Stimulated activated CD4-positive, alpha-beta T cell treated with anti-CD3 and anti-CD28 coated beads, Interleukin-1b, Interleukin-23, amount 100 ng/mL, for 24 hours (primary cell): ENCODE measurements around the gene AOC2.
"Not testable (repeated sequence)": the region's sequence is repeated elsewhere in the genome, so short reads cannot be mapped to it uniquely, and the experiment has no call there.

ENCODE experiments used
- DNase-seq, 4 experiments: peaks; one replicate each; pipeline ENCODE4 v3.0.0-alpha.2; 2020; ENCODE audit warnings: low read depth in 4 of 4, low spot score in 1 of 4

Gene AOC2

GRCh38 chr17:42853004-42853403 is 8.6 kb downstream of the AOC2 start:
- DNase-seq, result no peak

GRCh38 chr17:42853597-42853967 is 9.2 kb downstream of the AOC2 start:
- DNase-seq, result no peak

GRCh38 chr17:42853968-42854790 is 9.8 kb downstream of the AOC2 start:
- DNase-seq, result no peak

- DNase-seq, result no peak
These were observed 10.7 kb downstream of the AOC2 start for GRCh38 chr17:42855048-42855596.

GRCh38 chr17:42856093-42856492 is 11.7 kb downstream of the AOC2 start:
- not testable (repeated sequence) for DNase-seq

- DNase-seq, result not testable (repeated sequence)
These were observed 12.1 kb downstream of the AOC2 start for GRCh38 chr17:42856516-42856915.

GRCh38 chr17:42857389-42857788 is 13.0 kb downstream of the AOC2 start:
- no peak for DNase-seq

- DNase-seq, result no peak
These were observed 21.3 kb downstream of the AOC2 start for GRCh38 chr17:42865638-42866094.

- DNase-seq, result no peak
These were observed 21.8 kb downstream of the AOC2 start for GRCh38 chr17:42866216-42866615.

- no peak for DNase-seq
These were observed 22.5 kb downstream of the AOC2 start for GRCh38 chr17:42866631-42867575.

GRCh38 chr17:42867694-42868261 is 23.4 kb downstream of the AOC2 start:
- not testable (repeated sequence) for DNase-seq

- no peak for DNase-seq
These were observed 24.0 kb downstream of the AOC2 start for GRCh38 chr17:42868338-42868737.

- DNase-seq, result no peak
These were observed 27.3 kb downstream of the AOC2 start for GRCh38 chr17:42871647-42872046.

- DNase-seq, result no peak
These were observed 28.0 kb downstream of the AOC2 start for GRCh38 chr17:42872251-42872965.

- no peak for DNase-seq
These were observed 28.9 kb downstream of the AOC2 start for GRCh38 chr17:42873315-42873714.

GRCh38 chr17:42873932-42874695 is 29.7 kb downstream of the AOC2 start:
- DNase-seq, result not testable (repeated sequence)

GRCh38 chr17:42877037-42877436 is 32.7 kb downstream of the AOC2 start:
- no peak for DNase-seq

- no peak for DNase-seq
These were observed 33.9 kb downstream of the AOC2 start for GRCh38 chr17:42878123-42878880.

GRCh38 chr17:42878924-42879595 is 34.7 kb downstream of the AOC2 start:
- no peak for DNase-seq
